GM12878 (cell line): ENCODE results near the gene DPY19L1. TPM values are rescaled to one million over a fixed set of nuclear protein-coding genes. Genes with fewer than 3 reads are reported as not detected.
A peak's percentile ranks its signal among the peaks of the same experiment; 100 is the strongest.

Experiments
- ATAC-seq: fragments of 200-7000 bp; cut with Tn5 transposase; 3 replicates; pipeline ENCODE4 v1.9.1; 2020; ENCODE audit warnings: mild to moderate bottlenecking, moderate library complexity
- BruUV-seq: library from RNA; stranded (reverse); fragments of 400-500 nt; replicated peaks from 2 replicates; lab custom pipeline; 2021; lab: Mats Ljungman, UMichigan
- CTCF ChIA-PET: fragments of 300-600 bp; sonication (Branson Sonifier 250); formaldehyde crosslinking; extraction: SDS; loops from one replicate; lab custom pipeline; 2021; ENCODE audit warnings: inconsistent platforms; lab: Yijun Ruan, JAX
- POLR2A ChIA-PET: fragments of 350-600 bp; formaldehyde crosslinking; extraction: SDS; loops from one replicate; lab custom pipeline; 2021; ENCODE audit warnings: inconsistent platforms; lab: Charles Lee
- RAD21 ChIA-PET: fragments of 300-600 bp; sonication (Branson Sonifier 250); formaldehyde crosslinking; loops from one replicate; lab custom pipeline; 2023; ENCODE audit warnings: antibody characterized with exemption; ENCODE audit not compliant: unreplicated experiment; lab: Charles Lee
- SMC1A ChIA-PET: fragments of 300-600 bp; sonication (Branson Sonifier 250); formaldehyde crosslinking; loops from one replicate; lab custom pipeline; 2023; ENCODE audit not compliant: unreplicated experiment, uncharacterized antibody; lab: Charles Lee
- DNase-seq: peaks from one replicate; pipeline ENCODE4 v3.0.0-alpha.2; 2011; ENCODE audit warnings: low read depth, low spot score
- FAIRE-seq: peaks from 3 replicates; lab custom pipeline; 2011; peaks lifted over from hg19 to GRCh38; lab: Jason Lieb, UNC
- H2AFZ ChIP-seq: 2 replicates; pipeline ENCODE4 v1.6.0; 2011; ENCODE audit warnings: low read depth, low read length, control low read depth; ENCODE audit not compliant: control insufficient read depth
- H3K27ac ChIP-seq: 2 replicates; pipeline ENCODE4 v1.5.1; 2011; ENCODE audit warnings: control low read depth; ENCODE audit not compliant: control insufficient read depth, insufficient read depth
- H3K27me3 ChIP-seq, 2 experiments: replicated peaks in 1 of 2; 2 replicates each; pipeline versions ENCODE4 v1.6.0 to v1.6.1; 2011; ENCODE audit warnings: low read length in 1 of 2; ENCODE audit not compliant: control insufficient read depth in 2 of 2, insufficient read depth in 2 of 2
- H3K36me3 ChIP-seq, 2 experiments: 2 replicates each; pipeline ENCODE4 v1.5.1; 2011; ENCODE audit warnings: low read length in 1 of 2; ENCODE audit not compliant: control insufficient read depth in 2 of 2, insufficient read depth in 2 of 2
- H3K4me1 ChIP-seq: 2 replicates; pipeline ENCODE4 v1.6.1; 2011; ENCODE audit warnings: mild to moderate bottlenecking, low read length, moderate library complexity, mixed read lengths; ENCODE audit not compliant: control insufficient read depth, insufficient read depth
- H3K4me2 ChIP-seq: 2 replicates; pipeline ENCODE4 v1.6.0; 2011; ENCODE audit warnings: control low read depth; ENCODE audit not compliant: control insufficient read depth, insufficient read depth
- H3K4me3 ChIP-seq: fragments of 200-600 bp; sonication (generic); 2 replicates; pipeline ENCODE4 v1.5.1; 2016
- H3K79me2 ChIP-seq: 2 replicates; pipeline ENCODE4 v1.6.0; 2011; ENCODE audit warnings: low read length; ENCODE audit not compliant: control insufficient read depth, insufficient read depth
- H3K9ac ChIP-seq: 2 replicates; pipeline ENCODE4 v1.8.0; 2011; ENCODE audit warnings: low read length, control low read depth, mixed read lengths; ENCODE audit not compliant: control insufficient read depth, insufficient read depth
- H3K9me3 ChIP-seq: replicated peaks from 3 replicates; pipeline ENCODE4 v1.5.1; 2011; ENCODE audit warnings: mild to moderate bottlenecking, low read length; ENCODE audit not compliant: control insufficient read depth, insufficient read depth
- H4K20me1 ChIP-seq: 2 replicates; pipeline ENCODE4 v1.6.0; 2011; ENCODE audit not compliant: control insufficient read depth, insufficient read depth
- E4F1 ChIP-seq: fragments of 450-650 bp; IDR thresholded peaks from 2 replicates; pipeline ENCODE4 v1.6.1; 2018; ENCODE audit warnings: borderline replicate concordance, mild to moderate bottlenecking; ENCODE audit not compliant: partially characterized antibody
- JUNB ChIP-seq: IDR thresholded peaks from 2 replicates; pipeline ENCODE4 v1.6.1; 2016; ENCODE audit warnings: antibody characterized with exemption, mild to moderate bottlenecking
- PKNOX1 ChIP-seq: fragments of 450-650 bp; IDR thresholded peaks from 2 replicates; pipeline ENCODE4 v1.6.1; 2016; ENCODE audit warnings: mild to moderate bottlenecking
- SIX5 ChIP-seq: IDR thresholded peaks from 2 replicates; pipeline ENCODE4 v1.6.1; 2011; ENCODE audit warnings: mild to moderate bottlenecking, low read depth, low read length, moderate library complexity; ENCODE audit not compliant: severe bottlenecking
- TBL1XR1 ChIP-seq: IDR thresholded peaks from 2 replicates; pipeline ENCODE4 v1.6.1; 2012; ENCODE audit warnings: low read depth, low read length, improper control_type of control experiment
- ZNF592 ChIP-seq: fragments of 450-650 bp; IDR thresholded peaks from 2 replicates; pipeline ENCODE4 v1.6.1; 2017; ENCODE audit warnings: mild to moderate bottlenecking, moderate library complexity
- ZSCAN29 ChIP-seq: fragments of 450-650 bp; IDR thresholded peaks from 2 replicates; pipeline ENCODE4 v1.6.1; 2017; ENCODE audit warnings: mild to moderate bottlenecking, moderate library complexity
- ZZZ3 ChIP-seq: IDR thresholded peaks from 2 replicates; pipeline ENCODE4 v1.6.1; 2011; ENCODE audit warnings: low read depth; ENCODE audit not compliant: control insufficient read depth, insufficient read length
- WGBS: methylation state at CpG from one replicate; pipeline ENCODE4 v1.1.6; 2016; ENCODE audit warnings: low lambda C conversion rate; ENCODE audit not compliant: insufficient replicate concordance, insufficient coverage; ENCODE audit errors: missing lambda C conversion rate; 5-methylcytosine and 5-hydroxymethylcytosine counted together
- in situ Hi-C: fragments of 300-500 bp; cut with MboI; formaldehyde crosslinking; loops from 9 replicates; pipeline ENCODE4 v1.14.3; 2018; ENCODE audit warnings: mixed read lengths
- intact Hi-C: fragments of 100-400 bp; cut with micrococcal nuclease; formaldehyde crosslinking; loops from one replicate; pipeline ENCODE4 v1.14.2; 2022; ENCODE audit not compliant: unreplicated experiment
- polyA plus RNA-seq, 11 experiments: library from polyadenylated mRNA; depleted of rRNA in 4 of 11; unstranded in 6 of 11; stranded (reverse) in 5 of 11; fragments of >200 nt; fragmentation: Nextera tagmentation in 4 of 11; fragmentation: Illumina TruSeq in 1 of 11; extraction: Ambion mirVana in 4 of 11; extraction: Trizol in 1 of 11; gene quantifications; 1 replicate in 1 of 11; 2 replicates in 10 of 11; pipeline versions ENCODE4 v1.2.1 to v1.2.3, GENCODE V29; 2011 to 2016; ENCODE audit warnings: inconsistent platforms in 2 of 11, missing spikeins in 2 of 11, low read depth in 1 of 11
- total RNA-seq, 4 experiments: library from RNA; depleted of rRNA in 3 of 4; stranded (reverse); fragments of >200 nt in 3 of 4; fragmentation: Illumina TruSeq in 1 of 4; extraction: Trizol in 1 of 4; gene quantifications; 2 replicates each; pipeline versions ENCODE4 v1.2.1 to v1.2.3, GENCODE V29; 2013 to 2021

Gene DPY19L1
- total and polyA plus RNA-seq, 10 of the 15 experiments (the other 5 are each of a cell fraction or from before 2014, with no cell fraction given): 0.47 to 35.4 (median 3.8) TPM

- no peak for TF ChIP-seq ZNF592
- TF ChIP-seq JUNB: no peak
- no peak for TF ChIP-seq ZZZ3
- TF ChIP-seq SIX5: no peak
- no peak for TF ChIP-seq TBL1XR1
- TF ChIP-seq E4F1: no peak
These were observed 142.1 kb downstream of the DPY19L1 start (continued) for GRCh38 chr7:34895202-34895601.

- H4K20me1 ChIP-seq: no peaks in the 10 kb centered on the region
- SMC1A ChIA-PET: no interaction called here
- BruUV-seq: no TSS peak
- H2AFZ ChIP-seq: no peak overlapping the region
- H3K9me3 ChIP-seq: no peaks in the 10 kb centered on the region
- H3K9ac ChIP-seq: no peak overlapping the region
- DNase-seq (no peak), FAIRE-seq (no peak), ATAC-seq (no peak)
- no peaks in the 10 kb centered on the region for H3K4me1 ChIP-seq
- H3K4me3 ChIP-seq: no peak overlapping the region
- no peaks in the 10 kb centered on the region for H3K79me2 ChIP-seq
- CTCF ChIA-PET: no interaction called here
- RAD21 ChIA-PET: no interaction called here
- H3K36me3 ChIP-seq: no peaks in the 10 kb centered on the region
- intact Hi-C loops (no loop called here), in situ Hi-C loops (no loop called here)
- 0% methylated on average over 1 of the region's 1 CpG for WGBS
- H3K27ac ChIP-seq: no peak overlapping the region
- POLR2A ChIA-PET: no interaction called here
- no peaks in the 10 kb centered on the region; a peak in 1 of 4 replicates for H3K27me3 ChIP-seq
- TF ChIP-seq ZSCAN29 (no peak), PKNOX1 (peak; percentile 20; the same call in 1 of the 2 replicates)
- no peak overlapping the region for H3K4me2 ChIP-seq
These were observed 147.3 kb downstream of the DPY19L1 start for GRCh38 chr7:34889951-34890350.
